Embryonic facial prominence (tissue), 1 donor: Measurements from ENCODE around the gene PTRH2.
"Not testable (repeated sequence)": the region's sequence is repeated elsewhere in the genome, so short reads cannot be mapped to it uniquely, and the experiment has no call there.

Experiments
- DNase-seq: peaks from one replicate; pipeline ENCODE4 v3.0.0-alpha.2; 2016; ENCODE audit errors: extremely low spot score

PTRH2 gene

DNA sequence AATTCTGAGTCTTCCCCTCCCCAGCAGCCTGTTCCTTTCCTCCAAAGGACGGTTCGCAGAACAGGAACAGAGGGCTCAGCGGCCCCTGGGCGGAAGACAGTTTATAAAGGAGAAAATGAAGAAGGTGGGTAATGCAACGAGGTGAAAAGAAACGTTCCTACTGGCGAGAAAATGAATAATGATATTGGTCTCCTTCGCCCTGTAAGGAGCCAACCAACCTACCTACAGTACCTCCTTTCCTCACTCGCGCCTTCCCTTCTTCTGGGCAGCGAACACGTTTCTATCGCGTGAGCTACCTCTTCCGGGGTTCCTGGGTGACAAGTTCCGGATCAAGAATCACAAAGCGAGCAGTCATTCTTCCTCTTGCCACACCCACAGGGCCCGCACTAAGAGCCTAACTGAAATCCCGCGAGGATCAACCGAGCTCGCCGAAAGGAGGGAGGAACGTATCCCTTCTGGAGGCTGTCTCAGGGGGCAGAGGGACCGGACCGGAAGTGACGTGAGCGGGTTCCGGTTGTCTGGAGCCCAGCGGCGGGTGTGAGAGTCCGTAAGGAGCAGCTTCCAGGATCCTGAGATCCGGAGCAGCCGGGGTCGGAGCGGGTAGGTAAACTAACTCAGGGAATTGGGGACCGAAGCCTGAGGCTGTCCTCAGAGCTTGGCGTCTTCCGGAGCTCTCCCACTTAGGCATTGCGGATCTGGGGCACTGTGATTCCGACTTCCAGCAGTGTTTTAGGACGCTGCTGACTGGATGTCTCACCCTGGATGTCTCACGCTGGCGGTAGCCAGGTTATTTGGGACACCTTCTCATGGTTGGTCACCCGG, at the start of gene PTRH2, which contains the start of gene VMP1:
Gene PTRH2 (minus strand): TSS at position 282 of the 822 bp plus-strand sequence. CDS start 9,452 bp downstream, outside the sequence.
Gene VMP1 (plus strand): TSS at position 506 of the 822 bp plus-strand sequence. CDS start 23,793 bp downstream, outside the sequence.
- DNase-seq: peak; percentile 97

DNA sequence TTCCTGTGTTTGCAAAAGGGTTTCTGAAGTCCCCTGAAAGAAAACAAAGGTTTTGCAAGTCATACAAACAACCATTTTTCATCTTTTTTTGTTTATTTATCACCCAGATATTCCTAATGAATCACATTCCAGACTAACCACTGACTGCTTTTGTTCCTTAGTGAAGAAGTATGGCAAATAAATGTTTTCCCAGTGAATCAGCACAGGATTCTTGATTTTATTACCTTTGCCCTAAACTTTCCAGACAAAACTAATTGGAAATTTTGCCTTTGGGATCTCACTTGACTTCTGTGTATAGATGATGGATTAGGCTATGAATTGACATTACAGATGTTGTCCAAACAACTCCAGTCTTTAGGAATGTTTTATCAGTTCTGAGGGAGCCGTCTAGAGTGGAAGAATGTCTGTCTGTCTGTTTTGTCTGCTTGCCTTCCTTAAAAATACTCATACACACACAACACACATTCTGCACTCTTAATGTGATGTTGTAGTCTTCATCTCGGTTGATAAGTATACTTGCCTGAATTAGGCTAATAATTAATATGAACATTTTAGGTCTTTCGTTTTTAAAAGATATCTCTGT, 49.1 kb upstream of the PTRH2 start:
- no peak for DNase-seq

DNA sequence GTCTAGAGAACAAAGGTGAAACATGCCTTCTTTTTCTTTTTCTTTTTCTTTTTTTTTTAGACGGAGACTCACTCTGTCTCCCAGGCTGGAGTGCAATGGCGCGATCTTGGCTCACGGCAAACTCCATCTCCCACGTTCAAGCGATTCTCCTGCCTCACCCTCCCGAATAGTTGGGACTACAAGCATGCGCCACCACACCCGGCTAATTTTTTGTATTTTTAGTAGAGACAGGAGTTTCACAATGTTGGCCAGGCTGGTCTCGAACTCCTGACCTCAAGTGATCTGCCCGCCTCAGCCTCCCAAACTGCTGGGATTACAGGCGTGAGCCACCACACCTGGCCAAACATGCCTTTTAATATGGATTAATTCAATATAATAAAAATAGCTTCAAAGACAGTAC, 47.8 kb upstream of the PTRH2 start:
- DNase-seq: not testable (repeated sequence)

DNA sequence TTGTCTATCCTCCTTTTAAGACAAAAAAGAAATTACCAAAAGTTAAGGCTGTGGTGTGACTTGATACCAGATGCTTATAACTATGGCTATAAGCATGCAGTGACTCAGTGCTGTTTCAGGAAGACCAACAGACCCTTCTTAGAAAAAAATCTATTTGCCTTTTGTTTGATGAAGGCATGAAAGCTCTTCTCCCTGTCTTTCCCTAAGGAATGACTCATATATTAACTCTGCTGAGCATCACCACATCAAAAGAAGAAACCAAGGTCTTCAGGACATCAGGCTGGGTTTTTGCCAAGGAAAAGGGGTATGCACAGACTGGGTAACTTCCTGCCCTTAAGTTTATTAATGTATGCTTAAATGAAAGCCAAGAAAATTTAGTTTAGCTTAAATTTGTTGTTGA, 47.3 kb upstream of the PTRH2 start:
- no peak for DNase-seq

DNA sequence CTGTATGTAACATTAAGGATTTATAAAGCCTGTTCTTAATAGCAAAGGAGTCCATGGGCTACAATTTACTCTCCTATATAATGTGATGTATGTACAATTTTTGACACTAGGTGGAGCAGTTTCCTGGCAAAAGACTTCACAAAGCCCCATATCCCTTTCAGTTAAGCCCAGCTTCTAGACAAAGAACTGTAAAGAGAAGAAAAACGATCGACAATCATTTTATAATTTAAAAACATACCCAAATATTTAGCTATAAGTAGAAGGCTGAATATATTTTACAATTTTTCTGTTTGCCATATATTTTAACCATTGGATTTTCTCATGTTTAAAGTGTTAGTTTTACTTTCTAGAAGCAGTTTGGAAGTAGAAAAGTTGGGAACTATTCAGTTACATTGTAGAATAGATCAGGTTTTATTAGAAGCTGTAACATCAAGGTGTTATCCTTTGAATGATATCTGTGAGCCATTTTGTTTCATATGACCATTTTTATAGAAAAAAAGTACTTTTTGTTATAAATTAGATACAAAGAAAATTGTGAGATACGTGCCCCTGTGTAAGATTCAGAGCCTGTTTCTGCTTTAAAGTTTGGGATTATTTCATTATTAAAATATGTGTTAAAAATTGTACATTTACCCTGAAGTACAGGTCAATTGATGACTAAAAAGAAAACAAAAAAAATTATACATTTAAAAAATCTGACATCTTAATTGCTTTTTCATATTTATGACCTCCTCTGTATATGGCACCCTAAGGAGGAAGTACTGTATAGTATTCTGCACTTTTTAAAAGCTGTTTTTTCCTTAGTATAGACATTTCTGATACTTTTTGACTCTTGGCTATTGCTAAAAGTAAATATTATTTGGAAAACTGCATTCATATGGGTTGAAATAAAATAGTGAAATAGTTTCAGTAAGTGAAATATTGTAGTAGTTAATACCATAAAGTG, 46.6 kb upstream of the PTRH2 start:
- peak; percentile 84 for DNase-seq

DNA sequence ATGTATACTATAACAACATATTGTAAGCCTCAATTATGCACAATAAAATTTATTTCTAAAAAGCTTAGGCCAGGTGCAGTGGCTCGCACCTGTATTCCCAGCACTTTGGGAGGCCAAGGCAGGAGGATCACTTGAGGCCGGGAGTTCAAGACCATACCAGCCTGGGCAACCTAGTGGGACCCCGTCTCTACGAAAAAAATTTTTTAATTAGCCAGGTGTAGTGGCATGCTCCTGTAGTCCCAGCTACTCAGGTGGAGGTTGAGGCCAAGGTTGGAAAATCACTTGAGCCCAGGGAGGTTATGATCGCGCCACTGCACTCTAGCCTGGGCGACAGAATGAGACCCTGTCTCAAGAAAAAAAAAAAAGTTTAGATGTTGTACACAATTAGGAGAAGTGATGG, 45.7 kb upstream of the PTRH2 start:
- DNase-seq: no peak

DNA sequence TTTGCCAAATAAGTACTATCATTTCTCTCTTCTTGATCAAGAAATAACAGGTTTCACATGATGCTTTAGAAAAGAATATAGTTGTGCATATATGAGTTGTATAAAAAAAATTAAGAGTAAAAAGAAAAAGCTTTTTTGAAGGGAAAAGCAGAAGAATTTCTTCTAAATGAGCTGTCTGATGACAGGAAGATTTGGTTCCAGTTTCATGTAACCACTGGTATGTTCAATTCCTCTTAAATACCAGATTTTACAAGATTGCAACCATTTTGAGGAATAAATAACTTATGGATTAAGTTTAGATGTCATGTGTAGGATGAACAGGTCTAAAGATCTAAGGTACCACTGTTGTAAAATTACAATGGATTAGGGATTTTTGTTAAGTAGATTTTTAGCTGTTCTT, 45.2 kb upstream of the PTRH2 start:
- DNase-seq: no peak

DNA sequence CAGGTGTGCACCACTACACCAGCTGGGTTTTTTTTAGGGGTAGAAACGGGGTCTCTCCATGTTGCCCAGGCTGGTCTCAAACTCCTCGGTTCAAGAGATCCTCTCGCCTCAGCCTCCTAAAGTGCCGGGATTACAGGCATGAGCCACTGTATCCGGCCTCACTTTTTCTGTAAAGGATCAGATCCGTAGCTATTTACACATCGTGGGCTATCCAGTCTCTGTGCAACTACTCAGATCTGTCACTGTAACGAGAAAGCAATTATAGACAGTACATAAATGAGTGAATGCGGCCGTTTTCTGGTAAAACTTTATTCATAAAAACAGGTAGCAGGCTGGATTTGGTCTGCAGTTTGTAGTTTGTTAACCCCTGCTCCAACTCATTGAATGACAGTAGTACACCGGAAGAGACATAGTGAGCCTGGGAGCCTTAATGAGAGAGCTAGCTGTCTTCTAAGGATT, 44.8 kb upstream of the PTRH2 start:
- no peak for DNase-seq

DNA sequence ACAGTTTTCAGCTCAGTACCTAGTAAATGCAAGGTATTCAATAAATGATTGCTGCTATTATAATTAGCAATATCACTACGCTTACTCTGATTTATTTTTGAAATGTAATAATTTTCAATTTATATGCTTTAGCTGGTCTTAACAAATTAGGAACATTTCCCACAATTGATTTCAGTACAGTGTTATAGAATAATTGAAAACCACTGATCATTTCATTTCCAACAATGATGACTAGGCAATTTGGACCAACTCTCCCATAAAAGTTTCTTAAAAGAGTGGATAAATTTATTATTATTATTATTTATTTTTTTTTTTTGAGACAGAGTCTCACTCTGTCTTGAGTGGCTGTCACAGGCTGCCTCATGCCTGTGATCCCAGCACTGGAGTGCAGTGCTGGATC, 41.4 kb upstream of the PTRH2 start:
- DNase-seq: no peak

DNA sequence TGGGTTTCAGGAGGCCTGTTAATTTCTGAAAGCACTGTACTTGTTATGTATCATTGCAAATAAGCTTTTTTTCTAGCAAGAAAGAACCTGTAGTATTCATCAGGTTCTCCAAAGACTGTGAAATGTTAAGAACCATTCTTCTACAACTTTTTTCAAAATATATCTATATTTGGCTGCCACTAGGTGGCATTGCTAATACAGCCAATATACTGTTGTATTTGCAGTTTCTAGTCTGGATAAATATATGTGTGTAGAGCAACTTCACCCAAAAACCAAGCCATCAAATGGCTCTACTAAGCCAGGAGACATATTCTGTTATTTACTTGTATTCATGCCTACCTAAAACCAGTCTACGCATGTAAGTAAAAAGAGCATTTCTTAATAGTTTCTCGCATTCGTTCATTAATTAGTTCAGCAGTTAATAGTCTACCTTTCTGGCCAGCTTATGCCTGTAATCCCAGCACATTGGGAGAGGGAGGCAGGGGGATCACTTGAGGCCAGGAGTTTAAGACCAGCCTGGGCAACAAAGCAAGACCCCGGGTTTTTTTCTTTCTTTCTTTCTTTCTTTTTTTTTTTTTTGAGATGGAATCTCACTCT, 39.7 kb upstream of the PTRH2 start:
- no peak for DNase-seq

DNA sequence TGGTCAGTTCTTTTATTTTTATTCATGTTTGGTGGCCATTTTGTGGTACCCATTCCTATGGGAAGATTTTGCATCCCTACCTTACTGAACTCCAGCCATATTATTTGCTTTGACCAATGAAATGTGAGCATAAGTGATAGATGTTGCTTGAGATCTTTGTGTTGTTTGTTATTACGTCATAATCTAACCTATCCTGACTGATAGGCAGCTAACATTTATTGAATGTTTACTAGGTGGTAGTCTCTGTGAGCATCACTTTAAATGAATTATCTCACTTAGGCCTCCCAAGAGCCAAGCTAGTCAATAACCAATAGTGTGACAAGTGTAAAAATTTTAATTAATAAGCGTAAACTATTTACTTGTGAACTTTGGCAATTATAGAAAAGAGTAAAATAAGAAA, 37.8 kb upstream of the PTRH2 start:
- DNase-seq: no peak

DNA sequence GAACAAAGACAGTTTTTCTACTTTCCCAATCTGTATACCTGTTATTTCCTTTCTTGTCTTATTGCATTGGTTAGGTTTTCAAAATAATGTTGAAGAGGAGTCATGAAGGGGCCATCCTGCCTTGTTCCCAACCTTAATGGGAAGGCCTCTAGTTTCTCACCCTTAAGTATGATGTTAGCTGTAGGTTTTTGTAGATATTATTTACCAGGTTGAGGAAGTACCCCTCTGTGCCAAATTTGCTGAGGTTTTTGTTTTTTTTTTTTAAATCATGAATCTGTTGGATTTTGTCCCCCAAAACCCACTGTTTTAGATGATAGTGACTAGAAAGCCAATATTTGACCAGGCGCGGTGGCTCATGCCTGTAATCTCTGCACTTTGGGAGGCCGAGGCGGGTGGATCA, 36.6 kb upstream of the PTRH2 start:
- DNase-seq: no peak

DNA sequence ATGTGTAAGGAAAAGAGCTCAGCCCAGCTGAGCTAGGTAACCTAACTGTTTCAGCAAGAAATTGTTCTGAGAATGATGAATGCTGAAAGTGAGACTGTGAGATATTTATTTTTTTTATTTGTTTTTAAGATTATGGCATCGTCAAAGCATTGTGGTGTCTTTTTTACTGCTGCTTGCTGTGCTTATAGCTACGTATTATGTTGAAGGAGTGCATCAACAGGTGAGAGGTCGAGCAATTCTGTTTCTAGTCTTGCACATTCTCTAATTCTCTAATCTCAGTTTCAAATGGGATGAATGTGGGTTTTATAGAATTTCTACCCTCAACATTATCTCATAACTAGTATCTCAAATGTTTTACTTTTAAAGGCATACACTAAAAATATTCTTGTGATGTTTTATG, 30.1 kb upstream of the PTRH2 start:
- no peak for DNase-seq

DNA sequence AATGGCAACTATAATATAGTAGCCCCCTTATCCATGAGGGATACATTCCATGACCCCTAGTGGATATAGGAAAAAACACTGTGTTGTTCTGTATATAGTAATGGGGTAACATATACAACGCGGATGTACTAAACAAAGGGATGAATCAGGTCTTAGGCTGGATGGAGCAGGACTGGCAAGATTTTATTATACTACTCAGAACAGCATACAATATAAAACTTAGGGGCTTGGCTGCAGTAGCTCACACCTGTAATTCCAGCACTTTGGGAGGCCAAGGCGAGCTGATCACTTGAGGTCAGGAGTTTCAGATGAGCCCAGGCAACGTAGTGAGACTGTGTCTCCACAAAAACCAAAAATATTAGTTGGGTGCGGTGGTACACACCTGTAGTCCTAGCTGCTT, 27.0 kb upstream of the PTRH2 start:
- no peak for DNase-seq

DNA sequence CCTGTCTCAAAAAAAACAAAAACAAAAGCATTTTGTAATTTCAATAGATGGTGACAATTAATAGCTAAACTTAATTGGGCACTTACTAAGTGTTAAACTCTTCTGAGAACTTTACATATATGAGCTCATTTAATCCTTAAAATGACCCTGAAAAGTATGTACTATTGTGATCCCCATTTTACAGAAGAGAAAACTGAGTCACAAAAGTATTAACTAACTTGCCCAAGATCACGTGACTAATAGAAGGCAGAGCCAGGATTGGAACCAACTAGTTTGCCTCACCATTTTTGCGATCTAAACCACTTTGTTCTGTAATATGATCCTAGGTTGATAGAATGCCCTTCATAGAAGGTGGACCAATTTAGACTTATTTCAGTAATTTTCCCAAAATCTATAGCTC, 26.5 kb upstream of the PTRH2 start:
- DNase-seq: no peak

DNA sequence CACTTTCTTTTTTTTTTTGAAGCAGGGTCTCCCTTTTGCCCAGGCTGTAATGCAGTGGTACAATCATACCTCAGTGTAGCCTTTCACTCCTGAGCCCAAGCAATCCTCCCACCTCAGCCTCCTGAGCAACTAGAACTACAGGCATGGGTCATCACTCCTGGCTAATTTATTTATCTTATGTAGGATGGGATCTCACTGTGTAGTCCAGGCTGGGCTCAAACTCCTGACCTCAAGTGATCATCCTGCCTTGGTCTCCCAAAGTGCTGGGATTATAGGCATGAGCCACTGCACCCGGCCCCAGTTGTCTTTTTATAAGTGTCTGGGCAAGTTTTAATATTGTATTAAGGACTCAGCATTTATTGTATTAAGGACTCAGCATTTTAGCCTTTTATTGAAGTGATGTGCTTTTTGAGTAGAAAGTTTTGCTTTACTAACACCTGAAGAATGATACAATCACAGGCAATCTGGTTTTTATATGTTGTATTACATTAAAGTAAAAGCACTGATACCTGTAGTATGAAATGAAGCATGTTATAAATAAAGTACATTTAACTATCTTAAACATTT, 23.1 kb upstream of the PTRH2 start:
- no peak for DNase-seq

DNA sequence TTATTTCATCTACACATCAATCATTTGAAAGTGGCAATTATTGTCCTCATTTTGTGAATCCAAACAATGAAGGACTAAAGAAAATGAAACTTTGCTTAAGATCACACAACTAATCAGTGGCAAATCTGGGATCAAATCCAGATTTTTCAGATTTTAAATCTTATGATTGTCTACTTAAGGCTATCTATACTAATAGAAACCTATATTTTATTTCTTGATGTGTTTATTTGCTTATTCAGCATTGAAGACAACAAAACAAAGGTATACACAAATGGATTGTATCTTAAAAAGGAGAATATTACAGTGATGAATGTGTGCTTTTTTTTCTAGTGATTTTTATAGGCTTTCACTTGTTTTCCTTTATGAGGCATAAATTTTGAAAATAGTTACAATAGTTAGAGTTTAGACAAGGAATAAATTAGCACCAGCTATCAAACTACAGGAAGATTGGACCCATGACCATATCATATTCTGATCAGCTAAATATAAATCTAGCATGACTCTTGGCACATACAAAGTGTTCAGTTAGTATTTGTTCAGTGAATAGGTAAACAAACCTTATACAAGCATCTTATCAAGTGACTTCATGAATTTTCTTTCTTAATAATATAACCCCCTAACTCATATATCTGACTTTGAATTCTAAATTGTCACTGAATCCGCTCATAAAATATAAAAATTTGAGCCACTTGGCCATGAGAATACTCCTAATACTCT, 20.7 kb upstream of the PTRH2 start:
- DNase-seq: no peak

DNA sequence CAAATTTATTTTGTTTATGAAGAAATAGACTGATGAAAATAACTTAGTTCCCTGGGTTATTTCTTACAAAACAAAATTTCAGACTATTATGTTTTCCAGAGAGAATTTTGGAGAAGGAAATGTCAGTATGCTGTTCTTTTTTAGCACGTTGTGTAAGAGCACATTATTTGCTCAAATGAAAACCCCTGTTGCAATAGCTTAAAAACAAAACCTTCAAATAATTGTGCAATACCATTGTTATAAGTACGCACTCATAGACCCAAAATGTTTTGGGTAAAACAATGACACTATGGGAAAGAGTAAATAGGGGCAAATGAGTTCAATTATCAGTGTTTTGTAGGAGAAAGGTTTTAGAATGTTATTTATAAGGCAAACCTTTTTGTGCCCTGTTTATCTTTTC, 18.5 kb upstream of the PTRH2 start:
- DNase-seq: no peak

DNA sequence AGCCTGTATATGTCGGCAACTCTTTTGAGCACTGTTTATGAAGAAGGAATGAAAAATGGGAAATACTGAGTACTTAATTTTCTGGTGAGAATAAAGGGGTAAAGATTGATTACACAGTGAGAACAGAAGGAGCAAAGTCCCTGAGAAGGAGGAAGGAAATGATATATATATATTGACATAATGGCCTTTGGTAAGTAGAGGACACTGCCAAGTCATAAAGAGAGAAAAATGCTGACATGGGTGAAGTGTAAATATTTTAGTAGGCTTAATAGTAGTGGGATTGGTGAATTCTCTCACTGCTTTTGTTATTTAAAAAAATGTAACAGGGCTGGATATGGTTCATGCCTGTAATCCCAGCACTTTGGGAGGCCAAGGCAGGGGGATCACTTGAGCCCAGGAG, 16.4 kb upstream of the PTRH2 start:
- no peak for DNase-seq

DNA sequence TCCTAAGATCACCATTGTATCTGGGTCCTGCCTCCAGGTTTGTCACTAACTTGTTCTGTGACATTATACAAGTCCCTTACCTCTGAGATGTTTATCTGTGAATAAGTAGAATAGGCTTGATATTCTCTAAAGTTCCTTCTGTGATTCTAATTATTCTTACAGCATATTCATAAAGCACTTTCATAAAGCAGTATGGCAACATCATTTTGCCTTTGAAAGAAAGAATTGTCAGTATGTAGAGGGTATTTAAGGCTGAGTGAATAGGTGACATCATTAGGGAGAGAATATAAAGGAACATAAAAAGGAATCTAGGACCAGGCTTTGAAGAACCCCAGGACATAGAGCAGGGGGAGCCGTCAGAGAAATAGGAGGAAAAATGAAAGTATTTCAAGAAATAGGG, 15.8 kb upstream of the PTRH2 start:
- no peak for DNase-seq

DNA sequence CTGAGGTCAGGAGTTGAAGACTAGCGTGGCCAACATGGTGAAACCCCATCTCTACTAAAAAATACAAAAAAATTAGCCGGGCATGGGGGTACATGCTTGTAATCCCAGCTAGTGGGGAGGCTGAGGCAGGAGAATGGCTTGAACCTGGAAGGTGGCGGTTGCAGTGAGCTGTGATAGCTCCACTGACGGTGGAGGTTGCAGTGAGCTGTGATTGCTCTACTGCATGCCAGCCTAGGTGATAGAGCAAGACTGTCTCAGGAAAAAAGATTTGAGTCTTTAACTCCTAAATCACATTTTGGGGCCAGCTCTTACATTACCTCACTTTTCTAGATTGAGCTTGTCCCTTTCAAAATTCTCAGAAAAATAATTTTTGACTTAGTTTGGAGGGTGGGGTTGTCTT, 15.4 kb upstream of the PTRH2 start:
- no peak for DNase-seq
